ENCODE measurements around the gene ENO3.

The ENO3 gene

GRCh38 chr17:4978726-4979125 is 27.8 kb downstream of the ENO3 start:
- no peak for DNase-seq

GRCh38 chr17:4980644-4981216 is 29.8 kb downstream of the ENO3 start:
- DNase-seq = no peak

GRCh38 chr17:4982305-4982704 is 31.4 kb downstream of the ENO3 start:
- no peak for DNase-seq

- no peak for DNase-seq
Measured at GRCh38 chr17:4986403-4986802, 35.5 kb downstream of the ENO3 start.

GRCh38 chr17:4986951-4987766 is 36.2 kb downstream of the ENO3 start, which contains the start of gene CAMTA2:
Gene CAMTA2, minus strand, starts transcription at chr17:4987675. Its CDS starts 1,453 bp downstream, at chr17:4986222.
- DNase-seq = peak; percentile 86

- DNase-seq = no peak
Measured at GRCh38 chr17:4987767-4988567, 37.0 kb downstream of the ENO3 start.

GRCh38 chr17:4994081-4994595 is 43.2 kb downstream of the ENO3 start:
- no peak for DNase-seq

GRCh38 chr17:4997302-4998026 is 46.5 kb downstream of the ENO3 start, which contains the start of the genes INCA1 and KIF1C:
Gene INCA1, minus strand, starts transcription at chr17:4997522. Its CDS starts 3,085 bp downstream, at chr17:4994437.
Gene KIF1C, plus strand, starts transcription at chr17:4997950. Its CDS starts 2,297 bp downstream, at chr17:5000247.
- DNase-seq = peak; percentile 91

GRCh38 chr17:4998027-4998731 is 47.3 kb downstream of the ENO3 start:
- peak; percentile 51 for DNase-seq

- no peak for DNase-seq
Measured at GRCh38 chr17:4998732-4999429, 48.0 kb downstream of the ENO3 start.

GRCh38 chr17:4999430-5000093 is 48.6 kb downstream of the ENO3 start:
- no peak for DNase-seq

GRCh38 chr17:5000237-5000639 is 49.3 kb downstream of the ENO3 start:
- no peak for DNase-seq

GRCh38 chr17:5002121-5002788 is 51.3 kb downstream of the ENO3 start:
- no peak for DNase-seq

GRCh38 chr17:5003214-5003867 is 52.4 kb downstream of the ENO3 start:
- DNase-seq = no peak
